Psoas muscle (tissue), 8 donors: ENCODE results near the gene LIPF. TPM values are rescaled to one million over a fixed set of nuclear protein-coding genes. Genes with fewer than 3 reads are reported as not detected.
"Not testable (repeated sequence)": the region's sequence is repeated elsewhere in the genome, so short reads cannot be mapped to it uniquely, and the experiment has no call there.

ENCODE experiments used
- ATAC-seq, 4 donors: fragments of 200-7000 bp; cut with Tn5 transposase; one replicate each; pipeline ENCODE4 v1.9.1; 2020; ENCODE audit warnings: moderate library complexity in 3 of 4, mild to moderate bottlenecking in 2 of 4
- DNase-seq, 2 donors: peaks; one replicate each; pipeline ENCODE4 v3.0.0-alpha.2; 2020
- H3K27ac ChIP-seq: fragments of 200-600 bp; one replicate; pipeline ENCODE4 v1.8.0; 2022
- H3K27me3 ChIP-seq, 3 donors: fragments of 200-600 bp in 1 of 3; one replicate each; pipeline versions ENCODE4 v1.6.1 to v1.8.0; 2013 to 2022; ENCODE audit warnings: low read length in 2 of 3, mild to moderate bottlenecking in 2 of 3, moderate library complexity in 1 of 3; ENCODE audit not compliant: insufficient read depth in 3 of 3
- H3K36me3 ChIP-seq, 2 donors: fragments of 200-600 bp in 1 of 2; one replicate each; pipeline versions ENCODE4 v1.6.1 to v1.8.0; 2013 to 2022; ENCODE audit warnings: low read depth in 1 of 2, mild to moderate bottlenecking in 1 of 2, moderate library complexity in 1 of 2; ENCODE audit not compliant: insufficient read depth in 1 of 2
- H3K4me1 ChIP-seq: fragments of 200-600 bp; one replicate; pipeline ENCODE4 v1.8.0; 2022
- H3K4me3 ChIP-seq: fragments of 200-600 bp; one replicate; pipeline ENCODE4 v1.8.0; 2022; ENCODE audit warnings: mild to moderate bottlenecking
- H3K9me3 ChIP-seq: fragments of 200-600 bp; one replicate; pipeline ENCODE4 v1.8.0; 2022
- WGBS, 3 donors: extraction: QIAGEN DNeasy Blood & Tissue Kit; methylation state at CpG; one replicate each; pipeline versions ENCODE4 v1.1.6 to v1.1.7; 2013; 5-methylcytosine and 5-hydroxymethylcytosine counted together
- intact Hi-C, 2 donors: fragments of 100-400 bp; cut with DNase I; formaldehyde crosslinking; loops; one replicate each; pipeline versions ENCODE4 v1.11.0 to v1.14.2; 2022
- polyA plus RNA-seq, 3 donors: library from polyadenylated mRNA; stranded (reverse); fragments of 200-250 nt; gene quantifications; one replicate each; pipeline ENCODE4 v1.2.3, GENCODE V29; 2013
- total RNA-seq, 4 donors: library from RNA; stranded (reverse); fragmentation: NEBNext Ultra II Directional in 2 of 4; extraction: Animal tissue kit (Norgen Biotek cat#: 25700) in 2 of 4; gene quantifications; one replicate each; pipeline versions ENCODE4 v1.2.1 to v1.2.4, GENCODE V29; 2021 to 2023
- TF ChIP-seq, protein P1 (sequence below): fragments of 200-600 bp; IDR thresholded peaks from one replicate; pipeline ENCODE4 v1.8.0; 2022; ENCODE audit warnings: antibody characterized with exemption
- donor health status: healthy with polysubstance abuse.
- donor health status: DM: no; HTN: no; CAD: no; lungs with moderate emphysema.
- donor health status: Bipolar disorder and iron deficiency.
- donor health status: healthy.
- donor health status: DM: yes; HTN: yes; CAD: no.
- donor health status: DM: no; HTN: no; CAD: no.
- donor health status: DM: no; HTN: no; CAD: no.
- donor health status: DM: yes; HTN: yes; CAD: no.

The LIPF gene
- total and polyA plus RNA-seq, 7 donors: 0.06 to 0.74 (median 0.70) TPM; not detected in 4

DNA sequence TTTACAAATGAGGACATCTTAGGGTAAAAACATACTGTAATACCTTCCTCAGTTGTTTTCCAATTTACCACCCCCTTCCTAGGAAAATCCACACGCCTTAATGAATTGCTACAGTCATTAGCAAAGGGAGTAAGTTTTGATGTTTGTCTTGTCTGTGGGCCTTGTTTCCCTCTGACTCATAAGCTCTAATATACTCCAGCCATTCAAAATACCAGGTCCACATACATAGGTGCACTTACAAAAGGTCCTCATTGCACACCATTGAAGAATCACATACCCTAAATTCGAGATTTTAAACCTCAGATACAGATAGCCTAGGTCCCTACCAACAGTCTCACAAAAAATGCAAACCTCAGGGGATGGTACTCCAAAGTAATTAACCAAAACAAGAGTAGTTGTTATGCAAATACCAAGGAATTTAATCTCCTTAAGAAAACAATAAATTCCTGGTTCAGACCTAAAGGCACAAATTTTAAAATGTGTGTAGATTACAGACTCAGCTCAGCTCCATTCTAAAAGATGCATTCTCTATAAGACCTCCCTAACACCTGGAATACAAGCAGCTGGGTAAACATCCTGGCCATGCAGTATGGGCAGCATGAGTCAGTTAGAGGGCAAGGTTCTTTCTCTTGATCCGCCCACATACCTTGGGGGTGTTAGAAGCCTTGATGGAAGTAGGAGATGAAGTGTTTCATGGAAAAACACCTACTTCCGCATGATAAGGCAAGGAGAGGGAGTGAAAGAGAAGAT lies 38.8 kb downstream of the LIPF start:
- no peaks in the 10 kb centered on the region for H3K4me1 ChIP-seq
- H3K36me3 ChIP-seq: no peaks in the 10 kb centered on the region
- ATAC-seq (no peak), DNase-seq (no peak)
- TF ChIP-seq, protein P1, sequence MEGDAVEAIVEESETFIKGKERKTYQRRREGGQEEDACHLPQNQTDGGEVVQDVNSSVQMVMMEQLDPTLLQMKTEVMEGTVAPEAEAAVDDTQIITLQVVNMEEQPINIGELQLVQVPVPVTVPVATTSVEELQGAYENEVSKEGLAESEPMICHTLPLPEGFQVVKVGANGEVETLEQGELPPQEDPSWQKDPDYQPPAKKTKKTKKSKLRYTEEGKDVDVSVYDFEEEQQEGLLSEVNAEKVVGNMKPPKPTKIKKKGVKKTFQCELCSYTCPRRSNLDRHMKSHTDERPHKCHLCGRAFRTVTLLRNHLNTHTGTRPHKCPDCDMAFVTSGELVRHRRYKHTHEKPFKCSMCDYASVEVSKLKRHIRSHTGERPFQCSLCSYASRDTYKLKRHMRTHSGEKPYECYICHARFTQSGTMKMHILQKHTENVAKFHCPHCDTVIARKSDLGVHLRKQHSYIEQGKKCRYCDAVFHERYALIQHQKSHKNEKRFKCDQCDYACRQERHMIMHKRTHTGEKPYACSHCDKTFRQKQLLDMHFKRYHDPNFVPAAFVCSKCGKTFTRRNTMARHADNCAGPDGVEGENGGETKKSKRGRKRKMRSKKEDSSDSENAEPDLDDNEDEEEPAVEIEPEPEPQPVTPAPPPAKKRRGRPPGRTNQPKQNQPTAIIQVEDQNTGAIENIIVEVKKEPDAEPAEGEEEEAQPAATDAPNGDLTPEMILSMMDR: no peak
- intact Hi-C loops: no loop called here
- H3K27ac ChIP-seq: no peak overlapping the region
- H3K4me3 ChIP-seq: no peak overlapping the region
- peaks cover 0 to 2% (median 0%) of the 10 kb centered on the region in 3 donors for H3K27me3 ChIP-seq
- no peaks in the 10 kb centered on the region for H3K9me3 ChIP-seq
- 55 to 56% (median 55%) methylated on average over 4 of the region's 4 CpGs for WGBS, 3 donors

DNA sequence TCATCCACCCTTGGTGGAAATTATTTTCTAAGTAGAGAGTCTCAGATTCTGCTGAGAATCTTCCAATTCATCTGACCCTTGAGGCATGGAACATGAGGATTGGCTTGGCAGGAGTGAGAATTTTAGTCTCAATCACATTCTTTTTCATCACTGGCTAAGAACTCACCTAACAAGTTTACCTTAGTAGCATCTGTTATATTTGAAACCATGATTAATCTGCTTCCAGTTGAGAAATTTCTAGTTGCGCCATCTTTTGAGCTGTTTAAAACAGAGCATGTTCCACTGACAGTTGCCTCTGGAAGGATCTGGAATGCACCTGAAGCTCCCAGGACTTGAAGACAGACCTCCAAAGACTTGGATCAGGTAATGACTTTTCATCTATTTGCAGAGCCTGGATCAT lies 41.7 kb downstream of the LIPF start, which contains the start of gene LIPK:
Gene LIPK (plus strand): TSS at position 292 of the 400 bp plus-strand sequence. CDS start 18,295 bp downstream, outside the sequence.
- no peaks in the 10 kb centered on the region for H3K9me3 ChIP-seq
- intact Hi-C loops: no loop called here
- H3K4me1 ChIP-seq: no peaks in the 10 kb centered on the region
- H3K4me3 ChIP-seq: no peak within 1 kb of the TSS
- H3K27me3 ChIP-seq: no peaks in the 10 kb centered on the region
- DNase-seq (no peak), ATAC-seq (no peak)
- TF ChIP-seq, protein P1: no peak
- H3K36me3 ChIP-seq: no peaks in the 10 kb centered on the region
- no peak within 1 kb of the TSS for H3K27ac ChIP-seq
- WGBS, 3 donors: 93 to 97% (median 95%) methylated on average over 1 of the region's 1 CpG

DNA sequence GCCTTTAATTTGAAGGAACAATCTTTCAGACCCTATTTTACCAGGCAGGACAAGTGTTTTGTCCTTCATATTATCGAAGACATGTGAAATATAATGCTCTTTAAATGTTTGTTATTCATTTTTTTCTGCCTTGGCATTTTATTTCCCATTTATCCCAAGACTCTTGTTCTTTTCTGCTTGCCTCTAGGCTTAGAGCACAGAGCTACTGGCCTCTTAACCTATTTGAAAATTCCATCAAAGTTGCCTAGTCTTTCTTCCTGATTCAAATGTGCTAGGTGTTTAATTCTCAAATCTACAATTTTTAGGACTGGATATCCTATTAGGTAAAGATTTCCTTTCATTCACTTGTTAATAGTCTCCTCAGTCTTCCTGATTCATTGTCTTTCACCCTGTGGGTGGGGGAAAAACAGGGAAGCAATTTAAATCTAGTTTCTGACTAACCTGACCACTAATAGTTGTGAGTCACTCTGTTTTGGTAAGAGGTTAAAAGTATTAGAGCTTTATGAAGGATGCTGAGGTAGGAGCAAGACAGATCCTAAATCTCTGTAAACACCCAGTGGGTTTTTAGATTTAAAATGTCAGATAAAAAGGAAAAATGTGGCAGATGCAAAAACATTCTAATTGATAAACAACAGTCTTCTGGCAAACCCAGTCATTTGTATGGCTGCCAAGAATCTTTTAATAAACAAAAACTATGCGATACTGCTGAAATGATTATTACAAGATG lies 43.4 kb downstream of the LIPF start:
- H3K9me3 ChIP-seq: no peaks in the 10 kb centered on the region
- H3K36me3 ChIP-seq: no peaks in the 10 kb centered on the region
- ATAC-seq (no peak), DNase-seq (no peak)
- intact Hi-C loops: no loop called here
- no peaks in the 10 kb centered on the region for H3K27me3 ChIP-seq
- TF ChIP-seq, protein P1: no peak
- no peaks in the 10 kb centered on the region for H3K4me1 ChIP-seq
- no peak overlapping the region for H3K4me3 ChIP-seq
- WGBS, 3 donors: 42 to 51% (median 43%) methylated on average over 2 of the region's 2 CpGs
- H3K27ac ChIP-seq: no peak overlapping the region

DNA sequence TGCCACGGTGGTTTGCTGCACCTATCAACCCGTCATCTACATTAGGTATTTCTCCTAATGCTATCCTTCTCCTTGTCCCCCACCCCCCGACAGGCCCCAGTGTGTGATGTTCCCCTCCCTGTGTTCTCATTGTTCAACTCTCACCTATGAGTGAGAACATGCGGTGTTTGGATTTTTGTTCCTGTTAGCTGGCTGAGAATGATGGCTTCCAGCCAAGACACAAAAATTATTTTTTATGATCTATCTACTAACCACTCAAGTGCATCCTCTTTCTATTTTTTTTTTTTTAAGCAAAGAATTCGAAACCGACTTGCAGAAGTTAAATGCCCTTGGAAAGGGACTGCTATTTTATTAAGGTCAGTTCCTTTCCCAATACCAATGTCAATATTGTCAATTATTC lies 45.1 kb downstream of the LIPF start:
- H3K27me3 ChIP-seq, DNase-seq, H3K9me3 ChIP-seq, H3K27ac ChIP-seq, ATAC-seq, intact Hi-C loops, H3K4me1 ChIP-seq, H3K4me3 ChIP-seq, H3K36me3 ChIP-seq: not testable (repeated sequence)
- 41 to 49% (median 45%) methylated on average over 6 of the region's 6 CpGs for WGBS, 3 donors

DNA sequence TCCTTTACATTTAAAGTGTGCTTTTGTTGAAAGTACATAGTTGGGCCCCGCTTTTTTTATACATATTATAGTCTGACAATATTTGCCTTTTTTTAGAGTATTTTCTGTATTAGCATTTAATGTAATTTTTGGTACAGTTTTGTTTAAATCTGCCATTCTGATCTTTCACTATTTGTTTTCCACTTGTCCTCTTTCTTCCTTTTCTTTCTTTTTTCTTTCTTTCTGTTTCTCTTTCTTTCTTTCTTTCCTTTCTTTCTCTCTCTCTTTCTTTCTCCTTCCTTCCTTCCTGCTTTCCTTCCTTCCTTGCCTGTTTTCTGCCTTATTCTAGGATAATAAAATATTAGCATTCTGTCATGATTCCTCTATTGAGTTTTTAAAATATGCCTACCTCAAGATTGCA lies 51.3 kb downstream of the LIPF start:
- Histone ChIP-seq H3K4me3 (no peak overlapping the region), H3K27me3 (no peaks in the 10 kb centered on the region), H3K9me3 (no peaks in the 10 kb centered on the region), H3K27ac (no peak overlapping the region), H3K36me3 (no peaks in the 10 kb centered on the region), H3K4me1 (no peaks in the 10 kb centered on the region)
- intact Hi-C loops: no loop called here
- 90 to 98% (median 91%) methylated on average over 1 of the region's 1 CpG for WGBS, 3 donors
- TF ChIP-seq, protein P1: no peak
- no peak for ATAC-seq
- no peak for DNase-seq
